ENCODE data around the gene SMYD3. TPM values are rescaled to one million over a fixed set of nuclear protein-coding genes. Genes with fewer than 3 reads are reported as not detected.

Gene SMYD3
- total and polyA plus RNA-seq, 10 of the 15 experiments (the other 5 are each of a cell fraction or from before 2014, with no cell fraction given) = 18.3 to 54.0 (median 24.8) TPM

GRCh38 chr1:245990315-245991022 is 516.6 kb downstream of the SMYD3 start (continued):
- TF ChIP-seq NBN (IDR thresholded peaks at IDR 0.05) (no peak), SIN3A (IDR thresholded peaks at IDR 0.05; ENCODE audit: low read depth, low read length) (no peak), GATAD2B (conservative IDR thresholded peaks at IDR 0.05; ENCODE audit: low read depth) (peak; percentile 78), SP1 (IDR thresholded peaks at IDR 0.05; ENCODE audit: low read depth, low read length) (no peak), NFXL1 (IDR thresholded peaks at IDR 0.05; ENCODE audit: borderline replicate concordance) (no peak), JUND (IDR thresholded peaks at IDR 0.05; ENCODE audit: low read depth, low read length) (no peak), SREBF2 (IDR thresholded peaks at IDR 0.05; ENCODE audit: low read length) (no peak), ZBTB33 (IDR thresholded peaks at IDR 0.05) (no peak), ZBTB4 (CRISPR knock-in tag; IDR thresholded peaks at IDR 0.05) (no peak), ZSCAN29 (IDR thresholded peaks at IDR 0.05) (peak; percentile 52; the same call in 1 of the 2 replicates), SMARCA5 (IDR thresholded peaks at IDR 0.05) (0 out of 2 replicates have a peak, but pooled peaks have one; percentile 72), MLLT1 (IDR thresholded peaks at IDR 0.05) (peak; percentile 82), ATF3 (IDR thresholded peaks at IDR 0.05; ENCODE audit: borderline replicate concordance, extremely low read depth, low read depth, low read length) (no peak), USF1 (IDR thresholded peaks at IDR 0.05; ENCODE audit: borderline replicate concordance, extremely low read length, insufficient read depth, low read depth, low read length) (no peak), LARP7 (IDR thresholded peaks at IDR 0.05) (no peak), KAT2A (conservative IDR thresholded peaks at IDR 0.05; ENCODE audit: control insufficient read depth, low read depth, low read length) (no peak)
